HepG2 (cell line): Measurements from ENCODE around the gene APC2. TPM values are rescaled to one million over a fixed set of nuclear protein-coding genes. Genes with fewer than 3 reads are reported as not detected.

Experiments
- ATAC-seq: fragments of 200-7000 bp; cut with Tn5 transposase; 3 replicates; pipeline ENCODE4 v1.9.1; 2020; ENCODE audit warnings: mild to moderate bottlenecking, moderate library complexity
- BruUV-seq: library from RNA; stranded (reverse); fragments of 400-500 nt; replicated peaks from 2 replicates; lab custom pipeline; 2021; lab: Mats Ljungman, UMichigan
- CTCF ChIA-PET: fragments of 300-600 bp; formaldehyde crosslinking; extraction: SDS; loops from one replicate; lab custom pipeline; 2021; ENCODE audit warnings: low total read pairs, inconsistent platforms, low intra/inter-chr PET ratio; lab: Yijun Ruan, JAX
- POLR2A ChIA-PET: fragments of 350-600 bp; sonication (Branson Sonifier 250); formaldehyde crosslinking; loops from one replicate; lab custom pipeline; 2020; ENCODE audit warnings: antibody characterized with exemption, inconsistent platforms; lab: Yijun Ruan, JAX
- DNase-seq: peaks from one replicate; pipeline ENCODE4 v3.0.0-alpha.2; 2015; ENCODE audit warnings: low spot score
- FAIRE-seq: peaks from 3 replicates; lab custom pipeline; 2011; peaks lifted over from hg19 to GRCh38; lab: Jason Lieb, UNC
- H2AFZ ChIP-seq: one replicate; pipeline ENCODE4 v1.6.1; 2011; ENCODE audit warnings: low read length, inconsistent platforms
- H3K27ac ChIP-seq: fragments of 300-600 bp; 3 replicates; pipeline ENCODE4 v1.8.0; 2011; ENCODE audit warnings: mixed run types, mild to moderate bottlenecking, mixed read lengths, low read length, inconsistent platforms; ENCODE audit not compliant: insufficient read depth; ENCODE audit errors: extremely low read length
- H3K27me3 ChIP-seq, 2 experiments: fragments of 200-600 bp in 1 of 2; 2 replicates in 1 of 2; 3 replicates in 1 of 2; pipeline versions ENCODE4 v1.6.0 to v1.8.0; 2011; ENCODE audit warnings: low read length in 2 of 2, mild to moderate bottlenecking in 2 of 2, moderate library complexity in 2 of 2, inconsistent platforms in 1 of 2; ENCODE audit not compliant: insufficient read depth in 2 of 2, control insufficient read depth in 1 of 2
- H3K36me3 ChIP-seq, 2 experiments: fragments of 200-600 bp in 1 of 2; replicated peaks in 1 of 2; 2 replicates in 1 of 2; 3 replicates in 1 of 2; pipeline versions ENCODE4 v1.5.1 to v1.8.0; 2011; ENCODE audit warnings: low read length in 2 of 2, inconsistent platforms in 1 of 2; ENCODE audit not compliant: insufficient read depth in 2 of 2, control insufficient read depth in 1 of 2
- H3K4me1 ChIP-seq: 2 replicates; pipeline ENCODE4 v1.5.1; 2012; ENCODE audit warnings: low read length, inconsistent platforms; ENCODE audit not compliant: insufficient read depth
- H3K4me2 ChIP-seq: 2 replicates; pipeline ENCODE4 v1.6.0; 2011; ENCODE audit warnings: low read depth, low read length, inconsistent platforms
- H3K4me3 ChIP-seq, 3 experiments: fragments of 200-600 bp in 1 of 3; sonication (generic), shearing (Covaris generic) in 1 of 3; replicated peaks in 1 of 3; 2 replicates each; pipeline ENCODE4 v1.5.1; 2011 to 2016; ENCODE audit warnings: low read length in 3 of 3, inconsistent platforms in 2 of 3, low read depth in 2 of 3, mild to moderate bottlenecking in 2 of 3, control low read depth in 1 of 3, mixed read lengths in 1 of 3; ENCODE audit not compliant: insufficient read depth in 1 of 3
- H3K79me2 ChIP-seq: one replicate; pipeline ENCODE4 v1.6.1; 2011; ENCODE audit warnings: low read length, inconsistent platforms; ENCODE audit not compliant: insufficient read depth
- H3K9ac ChIP-seq: 2 replicates; pipeline ENCODE4 v1.6.0; 2011; ENCODE audit warnings: mild to moderate bottlenecking, low read depth, low read length, inconsistent platforms; ENCODE audit not compliant: insufficient read depth
- H3K9me3 ChIP-seq: 2 replicates; pipeline ENCODE4 v1.5.1; 2012; ENCODE audit warnings: mild to moderate bottlenecking, low read length
- H4K20me1 ChIP-seq: 2 replicates; pipeline ENCODE4 v1.6.0; 2011; ENCODE audit warnings: inconsistent platforms, mild to moderate bottlenecking, low read length, moderate library complexity; ENCODE audit not compliant: insufficient read depth
- ATF7 ChIP-seq, 2 experiments: fragments of 450-650 bp in 1 of 2; sonication (generic) in 1 of 2; formaldehyde crosslinking in 1 of 2; IDR thresholded peaks; 2 replicates each; pipeline versions ENCODE4 v1.4.0 to v1.6.1; 2016 to 2020; ENCODE audit warnings: antibody characterized with exemption in 1 of 2, mild to moderate bottlenecking in 1 of 2, missing genetic modification reagents in 1 of 2
- BATF2 ChIP-seq: sonication (generic); formaldehyde crosslinking; IDR thresholded peaks from 2 replicates; pipeline ENCODE4 v1.8.0; 2022; ENCODE audit warnings: mild to moderate bottlenecking, missing genetic modification reagents, moderate library complexity
- CEBPG ChIP-seq: IDR thresholded peaks from 2 replicates; pipeline ENCODE4 v1.6.1; 2016
- GABPB1 ChIP-seq: IDR thresholded peaks from 2 replicates; pipeline ENCODE4 v1.6.1; 2016; ENCODE audit warnings: mild to moderate bottlenecking, missing genetic modification reagents, moderate library complexity, missing compliant biosample characterization
- GATAD2A ChIP-seq: IDR thresholded peaks from 2 replicates; pipeline ENCODE4 v1.6.1; 2016
- GLI4 ChIP-seq: sonication (generic); formaldehyde crosslinking; IDR thresholded peaks from 2 replicates; pipeline ENCODE4 v1.5.1; 2020; ENCODE audit warnings: missing genetic modification reagents, mild to moderate bottlenecking, moderate library complexity, borderline replicate concordance
- HDAC2 ChIP-seq: sonication (generic); formaldehyde crosslinking; IDR thresholded peaks from 2 replicates; pipeline ENCODE4 v1.4.0; 2020; ENCODE audit warnings: missing genetic modification reagents
- MTA1 ChIP-seq: sonication (generic); formaldehyde crosslinking; IDR thresholded peaks from 2 replicates; pipeline ENCODE4 v1.4.0; 2020; ENCODE audit warnings: missing genetic modification reagents, mild to moderate bottlenecking, borderline replicate concordance
- MTF2 ChIP-seq: sonication (generic); formaldehyde crosslinking; IDR thresholded peaks from 2 replicates; pipeline ENCODE4 v1.5.0; 2020; ENCODE audit warnings: missing genetic modification reagents, borderline replicate concordance
- NFATC3 ChIP-seq: sonication (generic); formaldehyde crosslinking; IDR thresholded peaks from 2 replicates; pipeline ENCODE4 v1.5.1; 2020; ENCODE audit warnings: mild to moderate bottlenecking, missing genetic modification reagents
- NFYC ChIP-seq: IDR thresholded peaks from 2 replicates; pipeline ENCODE4 v1.6.1; 2016; ENCODE audit warnings: missing genetic modification reagents, missing compliant biosample characterization
- SP5 ChIP-seq: IDR thresholded peaks from 2 replicates; pipeline ENCODE4 v1.6.1; 2016; ENCODE audit warnings: low read depth, borderline replicate concordance
- TOPORS ChIP-seq: sonication (generic); formaldehyde crosslinking; IDR thresholded peaks from 2 replicates; pipeline ENCODE4 v1.8.0; 2023; ENCODE audit warnings: mild to moderate bottlenecking, missing genetic modification reagents
- XBP1 ChIP-seq: sonication (generic); formaldehyde crosslinking; IDR thresholded peaks from 2 replicates; pipeline ENCODE4 v1.5.0; 2020; ENCODE audit warnings: missing genetic modification reagents
- ZBTB38 ChIP-seq: sonication (generic); formaldehyde crosslinking; IDR thresholded peaks from 2 replicates; pipeline ENCODE4 v1.5.1; 2020; ENCODE audit warnings: mild to moderate bottlenecking, missing genetic modification reagents
- ZKSCAN1 ChIP-seq: fragments of 150-350 bp; IDR thresholded peaks from 2 replicates; pipeline ENCODE4 v1.6.1; 2014; ENCODE audit warnings: low read length
- ZNF572 ChIP-seq: sonication (generic); formaldehyde crosslinking; IDR thresholded peaks from 2 replicates; pipeline ENCODE4 v1.5.1; 2020; ENCODE audit warnings: mild to moderate bottlenecking, missing genetic modification reagents
- WGBS: methylation state at CpG from one replicate; pipeline ENCODE4 v1.1.6; 2017; ENCODE audit warnings: low lambda C conversion rate; 5-methylcytosine and 5-hydroxymethylcytosine counted together
- in situ Hi-C: cut with HindIII; loops from 2 replicates; pipeline ENCODE4 v1.10.0; 2017; ENCODE audit warnings: low pct_unique_long_range_greater_than_20kb; ENCODE audit not compliant: extremely low pct_ligation_motif_present
- intact Hi-C: fragments of 100-400 bp; cut with micrococcal nuclease; formaldehyde crosslinking; loops from one replicate; pipeline ENCODE4 v1.10.0; 2022; ENCODE audit not compliant: unreplicated experiment
- polyA plus RNA-seq, 8 experiments: library from polyadenylated mRNA; depleted of rRNA in 3 of 8; stranded (reverse) in 7 of 8; unstranded in 1 of 8; fragments of >200 nt; fragmentation: Illumina TruSeq in 4 of 8; extraction: Trizol in 4 of 8; gene quantifications; 2 replicates each; pipeline versions ENCODE4 v1.2.1 to v1.2.3, GENCODE V29; 2011 to 2016; ENCODE audit warnings: low read depth in 4 of 8, missing spikeins in 1 of 8, mixed read lengths in 1 of 8; ENCODE audit not compliant: insufficient read depth in 1 of 8
- total RNA-seq, 5 experiments: library from RNA; depleted of rRNA; stranded (reverse); fragments of >200 nt; fragmentation: Illumina TruSeq; extraction: Trizol; gene quantifications; 2 replicates each; pipeline ENCODE4 v1.2.3, GENCODE V29; 2016; ENCODE audit warnings: low read depth in 1 of 5
- TF ChIP-seq, protein P1 (sequence below): sonication (generic); formaldehyde crosslinking; IDR thresholded peaks from 2 replicates; pipeline ENCODE4 v1.4.0; 2020; ENCODE audit warnings: missing genetic modification reagents
- TF ChIP-seq, protein P2 (sequence below): sonication (generic); formaldehyde crosslinking; IDR thresholded peaks from 2 replicates; pipeline ENCODE4 v1.4.0; 2020; ENCODE audit warnings: missing genetic modification reagents, low read depth, mild to moderate bottlenecking, borderline replicate concordance
- TF ChIP-seq, protein P3 (sequence below): sonication (generic); formaldehyde crosslinking; conservative IDR thresholded peaks from 2 replicates; pipeline ENCODE4 v1.4.0; 2020; ENCODE audit warnings: mild to moderate bottlenecking, missing genetic modification reagents, moderate library complexity

APC2 gene
- total and polyA plus RNA-seq, 2 of the 13 experiments (the other 11 are each of a cell fraction or from before 2014, with no cell fraction given): 0.08 to 0.22 TPM

DNA sequence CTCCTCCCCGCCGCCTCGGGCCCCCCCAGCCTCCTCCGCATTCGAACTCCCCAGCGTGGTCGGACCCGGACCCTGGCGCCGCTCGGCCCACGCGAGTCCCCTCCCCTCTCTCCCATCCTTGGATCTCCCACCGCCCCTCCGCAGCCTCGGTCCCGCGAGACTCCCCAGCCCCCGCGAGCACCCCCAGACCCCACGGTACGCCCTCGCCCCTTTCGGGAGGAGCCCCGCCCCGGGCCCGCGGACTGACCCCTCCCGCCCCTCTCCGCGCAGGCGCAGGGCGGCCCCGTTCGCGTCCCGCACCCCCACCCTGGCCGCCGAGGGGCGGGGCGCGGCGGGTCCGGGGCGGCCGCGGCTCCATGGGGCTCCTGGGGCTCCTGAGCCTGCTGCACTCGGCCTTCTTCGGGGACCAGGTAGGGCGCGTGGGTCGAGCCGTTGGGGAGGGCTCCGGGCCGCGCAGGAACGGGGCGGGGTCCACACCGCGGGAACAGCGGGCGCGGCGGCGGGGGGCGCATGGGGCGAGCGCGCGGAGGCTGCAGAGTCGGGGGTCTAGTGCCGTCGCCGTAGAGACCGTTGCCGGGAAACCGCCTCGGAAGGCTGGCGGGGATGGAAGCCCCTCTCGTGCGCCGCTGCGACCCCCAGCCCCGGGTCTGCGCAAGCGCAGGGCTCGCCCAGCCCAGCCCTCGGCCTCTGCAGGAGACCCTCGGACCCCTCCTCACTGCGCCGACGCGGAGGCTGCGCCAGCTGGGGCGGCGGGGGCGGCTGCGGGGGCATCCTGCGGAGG is 3.8 kb upstream of the APC2 start:
- Histone ChIP-seq H3K4me2 (peak overlapping the region; percentile 56), H3K79me2 (peaks cover 2% of the 10 kb centered on the region), H3K36me3 (peaks cover 2 to 14% of the 10 kb centered on the region in 2 experiments; a peak in 4 of 5 replicates), H3K9me3 (no peaks in the 10 kb centered on the region), H3K27ac (no peak overlapping the region), H3K9ac (no peak overlapping the region), H3K27me3 (peaks cover 9 to 46% of the 10 kb centered on the region in 2 experiments), H3K4me3 (peak overlapping the region; percentile 12 to 78 (median 64); a peak in 3 of 6 replicates), H4K20me1 (peaks cover 26% of the 10 kb centered on the region; the same call in 1 of the 2 replicates), H3K4me1 (peaks cover 22% of the 10 kb centered on the region), H2AFZ (no peak overlapping the region)
- POLR2A ChIA-PET: interaction anchor here (0.6 to 1.7 kb wide), 3 partner anchors 21 to 145 kb away, joined by 3 read pairs; no protein-coding TSS in a partner anchor
- BruUV-seq: no TSS peak
- no CpG with 5 or more reads among the region's 99 CpGs for WGBS
- FAIRE-seq (no peak), ATAC-seq (peak; percentile 30), DNase-seq (no peak)
- CTCF ChIA-PET: no interaction called here
- in situ Hi-C loops (no loop called here), intact Hi-C loops (no loop called here)
- 0 out of 2 replicates have a peak, but pooled peaks have one; percentile 73 for TF ChIP-seq MTF2
- no peak for TF ChIP-seq ZKSCAN1
- no peak for TF ChIP-seq GLI4
- TF ChIP-seq MTA1 (CRISPR knock-in tag): no peak
- TF ChIP-seq, protein P1, sequence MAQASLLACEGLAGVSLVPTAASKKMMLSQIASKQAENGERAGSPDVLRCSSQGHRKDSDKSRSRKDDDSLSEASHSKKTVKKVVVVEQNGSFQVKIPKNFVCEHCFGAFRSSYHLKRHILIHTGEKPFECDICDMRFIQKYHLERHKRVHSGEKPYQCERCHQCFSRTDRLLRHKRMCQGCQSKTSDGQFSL (CRISPR knock-in tag): peak; percentile 50; the same call in 1 of the 2 replicates
- no peak for TF ChIP-seq NFATC3 (CRISPR knock-in tag)
- TF ChIP-seq GABPB1 (CRISPR knock-in tag): no peak
- TF ChIP-seq ZNF572 (CRISPR knock-in tag): no peak
- TF ChIP-seq, protein P2, sequence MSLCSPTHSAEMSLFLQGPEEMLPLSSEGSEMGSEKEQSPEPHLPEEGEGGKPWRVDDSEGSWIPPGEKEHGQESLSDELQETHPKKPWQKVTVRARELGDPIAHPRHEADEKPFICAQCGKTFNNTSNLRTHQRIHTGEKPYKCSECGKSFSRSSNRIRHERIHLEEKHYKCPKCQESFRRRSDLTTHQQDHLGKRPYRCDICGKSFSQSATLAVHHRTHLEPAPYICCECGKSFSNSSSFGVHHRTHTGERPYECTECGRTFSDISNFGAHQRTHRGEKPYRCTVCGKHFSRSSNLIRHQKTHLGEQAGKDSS: 0 out of 2 replicates have a peak, but pooled peaks have one; percentile 0
- TF ChIP-seq HDAC2 (CRISPR knock-in tag): no peak
- no peak for TF ChIP-seq NFYC
- TF ChIP-seq CEBPG (CRISPR knock-in tag): no peak
- TF ChIP-seq BATF2 (CRISPR knock-in tag): no peak
- no peak for TF ChIP-seq ATF7 (IDR thresholded peaks at IDR 0.05)
- no peak for TF ChIP-seq ATF7 (CRISPR knock-in tag; IDR thresholded peaks at IDR 0.05)
- TF ChIP-seq TOPORS (CRISPR knock-in tag): no peak
- TF ChIP-seq ZBTB38 (CRISPR knock-in tag): no peak
- no peak for TF ChIP-seq XBP1 (CRISPR knock-in tag)
- TF ChIP-seq, protein P3, sequence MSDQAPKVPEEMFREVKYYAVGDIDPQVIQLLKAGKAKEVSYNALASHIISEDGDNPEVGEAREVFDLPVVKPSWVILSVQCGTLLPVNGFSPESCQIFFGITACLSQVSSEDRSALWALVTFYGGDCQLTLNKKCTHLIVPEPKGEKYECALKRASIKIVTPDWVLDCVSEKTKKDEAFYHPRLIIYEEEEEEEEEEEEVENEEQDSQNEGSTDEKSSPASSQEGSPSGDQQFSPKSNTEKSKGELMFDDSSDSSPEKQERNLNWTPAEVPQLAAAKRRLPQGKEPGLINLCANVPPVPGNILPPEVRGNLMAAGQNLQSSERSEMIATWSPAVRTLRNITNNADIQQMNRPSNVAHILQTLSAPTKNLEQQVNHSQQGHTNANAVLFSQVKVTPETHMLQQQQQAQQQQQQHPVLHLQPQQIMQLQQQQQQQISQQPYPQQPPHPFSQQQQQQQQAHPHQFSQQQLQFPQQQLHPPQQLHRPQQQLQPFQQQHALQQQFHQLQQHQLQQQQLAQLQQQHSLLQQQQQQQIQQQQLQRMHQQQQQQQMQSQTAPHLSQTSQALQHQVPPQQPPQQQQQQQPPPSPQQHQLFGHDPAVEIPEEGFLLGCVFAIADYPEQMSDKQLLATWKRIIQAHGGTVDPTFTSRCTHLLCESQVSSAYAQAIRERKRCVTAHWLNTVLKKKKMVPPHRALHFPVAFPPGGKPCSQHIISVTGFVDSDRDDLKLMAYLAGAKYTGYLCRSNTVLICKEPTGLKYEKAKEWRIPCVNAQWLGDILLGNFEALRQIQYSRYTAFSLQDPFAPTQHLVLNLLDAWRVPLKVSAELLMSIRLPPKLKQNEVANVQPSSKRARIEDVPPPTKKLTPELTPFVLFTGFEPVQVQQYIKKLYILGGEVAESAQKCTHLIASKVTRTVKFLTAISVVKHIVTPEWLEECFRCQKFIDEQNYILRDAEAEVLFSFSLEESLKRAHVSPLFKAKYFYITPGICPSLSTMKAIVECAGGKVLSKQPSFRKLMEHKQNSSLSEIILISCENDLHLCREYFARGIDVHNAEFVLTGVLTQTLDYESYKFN (CRISPR knock-in tag): no peak
- no peak for TF ChIP-seq GATAD2A
- TF ChIP-seq SP5 (CRISPR knock-in tag): 0 out of 2 replicates have a peak, but pooled peaks have one; percentile 16
